SH-SY5Y (cell line): ENCODE measurements around the gene RHBDF1.

Source experiments
- GATA2 ChIP-seq: IDR thresholded peaks from 2 replicates; pipeline ENCODE4 v1.6.1; 2011; ENCODE audit warnings: mild to moderate bottlenecking, low read depth, low read length
- GATA3 ChIP-seq: IDR thresholded peaks from 2 replicates; pipeline ENCODE4 v1.6.1; 2011; ENCODE audit warnings: low read depth, mild to moderate bottlenecking, low read length, moderate library complexity

RHBDF1 gene

DNA sequence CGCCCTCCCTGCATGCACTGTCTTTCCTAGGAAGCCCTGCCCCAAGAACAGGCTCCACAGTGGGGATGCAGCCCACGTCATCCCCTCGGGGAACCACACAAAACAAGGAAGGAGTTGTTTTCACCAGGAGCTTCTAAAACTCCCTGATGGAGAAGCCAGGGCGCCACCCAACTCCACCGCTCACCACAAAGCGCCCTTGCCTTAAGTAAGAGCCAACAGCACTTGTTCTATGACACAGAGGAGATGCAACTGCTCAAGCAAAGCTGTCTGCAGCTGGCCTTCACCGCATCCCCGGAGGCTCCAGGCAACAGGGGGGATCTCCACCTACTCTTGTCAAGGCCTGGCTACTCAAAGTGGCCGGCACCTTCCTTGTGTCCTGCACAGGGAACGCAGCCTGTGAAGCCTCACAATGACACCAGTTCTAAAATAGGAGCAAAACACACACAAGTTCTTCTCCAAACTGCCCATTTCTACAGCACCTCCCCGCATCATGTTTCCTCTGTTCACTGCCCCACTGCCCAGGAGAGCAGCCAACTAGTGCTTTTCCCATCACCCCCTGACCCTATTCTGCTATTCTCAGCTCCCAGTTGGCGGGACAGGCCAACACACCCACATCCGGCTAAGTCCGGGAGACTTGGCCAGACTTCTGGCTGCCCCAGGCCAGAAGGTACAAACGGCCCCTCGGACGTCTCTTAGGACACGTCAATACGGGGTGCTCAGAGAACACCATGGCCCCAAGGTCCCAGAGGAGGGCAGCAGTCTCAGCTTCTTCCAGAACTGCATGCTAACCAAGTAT, 29.8 kb upstream of the RHBDF1 start:
- no peak for TF ChIP-seq GATA3
- no peak for TF ChIP-seq GATA2

DNA sequence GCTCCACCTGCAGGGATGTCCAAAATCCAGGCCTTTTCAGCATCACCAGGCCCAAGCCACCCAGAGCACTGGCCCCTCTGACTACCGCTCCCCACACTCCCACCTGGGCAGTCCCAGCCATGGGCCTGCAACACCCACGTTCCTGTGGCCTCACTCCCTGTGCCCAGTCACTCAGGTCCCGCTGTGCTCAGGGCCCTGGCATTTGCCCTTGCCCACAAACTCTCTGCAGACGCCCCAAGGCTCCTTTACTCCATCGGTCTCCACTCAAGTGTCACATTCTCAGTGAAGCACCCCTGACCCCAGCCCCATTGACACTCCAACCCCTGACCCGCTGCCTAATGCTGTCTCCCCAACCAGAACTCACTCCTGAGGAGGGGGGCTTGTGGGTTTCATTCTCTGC, 29.2 kb upstream of the RHBDF1 start:
- no peak for TF ChIP-seq GATA3

DNA sequence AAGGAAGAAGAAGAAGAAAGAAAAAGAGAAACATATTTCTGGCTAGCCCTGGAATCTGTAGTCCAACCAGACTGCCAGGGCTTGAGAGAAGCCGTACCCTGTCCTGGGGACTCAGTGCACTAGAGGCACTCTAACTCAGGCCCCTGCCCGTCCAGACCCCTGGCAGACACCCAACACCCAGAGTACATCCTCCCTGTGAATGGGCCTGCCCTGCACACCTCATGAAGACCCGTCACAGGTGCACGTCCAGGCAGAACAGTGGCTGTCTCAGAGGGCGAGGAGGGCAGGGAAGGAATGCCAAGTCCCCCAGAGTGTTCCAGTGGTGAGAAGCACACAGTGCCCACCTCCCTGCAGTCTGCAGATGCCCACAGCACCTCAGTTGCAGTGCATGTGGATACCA, 28.6 kb upstream of the RHBDF1 start:
- TF ChIP-seq GATA3, result no peak
- TF ChIP-seq GATA2, result no peak

DNA sequence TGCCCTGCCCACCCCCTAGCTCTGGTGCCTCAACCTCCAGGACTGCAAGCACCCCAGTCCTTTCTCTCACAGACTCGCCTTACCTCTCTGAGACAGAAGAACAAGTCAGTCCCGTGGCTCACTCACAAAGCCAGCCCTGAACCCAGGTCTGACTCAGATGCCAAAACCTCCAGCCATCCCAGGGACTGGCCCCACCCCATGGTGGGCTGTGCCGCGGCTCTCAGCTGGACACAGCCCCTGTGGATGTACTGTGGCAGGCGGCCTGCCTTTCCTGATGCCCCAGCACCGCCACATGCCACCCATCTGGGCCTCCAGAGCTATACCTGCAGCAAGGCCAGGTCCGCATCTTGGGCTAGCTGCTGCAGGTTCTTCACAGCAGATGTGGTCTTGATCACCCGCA, 25.4 kb upstream of the RHBDF1 start:
- TF ChIP-seq GATA2, result no peak
- no peak for TF ChIP-seq GATA3

DNA sequence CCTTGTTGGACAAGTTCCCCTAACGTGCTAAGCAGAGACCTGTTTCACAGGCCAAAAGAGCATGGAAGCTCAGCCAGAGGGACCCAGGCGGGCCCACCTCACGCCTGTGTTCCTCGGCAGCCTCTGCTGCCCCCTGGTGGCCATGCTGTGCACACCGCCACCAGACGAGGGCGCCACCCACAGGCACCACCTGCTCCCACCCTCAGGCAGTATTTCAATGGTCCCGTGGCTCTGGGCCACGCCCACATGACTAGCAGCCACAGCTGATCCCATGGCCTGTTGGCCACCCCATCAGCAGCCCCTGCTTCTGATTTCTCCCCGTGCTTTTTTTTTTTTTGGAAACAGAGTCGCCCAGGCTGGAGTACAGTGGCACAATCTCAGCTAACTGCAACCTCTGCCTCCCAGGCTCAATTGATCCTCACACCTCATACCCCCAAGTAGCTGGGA, 24.5 kb upstream of the RHBDF1 start:
- TF ChIP-seq GATA2 (no peak), GATA3 (no peak)

DNA sequence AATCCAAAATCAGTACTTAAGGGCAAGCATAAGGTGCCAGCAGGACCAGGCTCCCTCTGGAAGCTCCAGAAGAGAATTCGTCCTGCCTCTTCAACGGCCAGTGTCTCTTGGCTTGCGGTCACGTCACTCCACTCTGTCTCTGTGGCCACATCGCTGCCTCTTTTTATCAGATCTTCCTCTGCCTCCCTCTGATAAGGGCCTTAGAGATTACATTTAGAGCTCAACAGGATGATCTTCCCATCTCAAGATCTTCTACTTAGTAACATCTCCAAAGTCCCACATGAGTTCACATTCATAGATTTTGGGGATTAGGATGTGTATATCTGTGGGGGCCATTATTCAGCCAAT, 22.5 kb upstream of the RHBDF1 start:
- TF ChIP-seq GATA2 (no peak), GATA3 (no peak)

DNA sequence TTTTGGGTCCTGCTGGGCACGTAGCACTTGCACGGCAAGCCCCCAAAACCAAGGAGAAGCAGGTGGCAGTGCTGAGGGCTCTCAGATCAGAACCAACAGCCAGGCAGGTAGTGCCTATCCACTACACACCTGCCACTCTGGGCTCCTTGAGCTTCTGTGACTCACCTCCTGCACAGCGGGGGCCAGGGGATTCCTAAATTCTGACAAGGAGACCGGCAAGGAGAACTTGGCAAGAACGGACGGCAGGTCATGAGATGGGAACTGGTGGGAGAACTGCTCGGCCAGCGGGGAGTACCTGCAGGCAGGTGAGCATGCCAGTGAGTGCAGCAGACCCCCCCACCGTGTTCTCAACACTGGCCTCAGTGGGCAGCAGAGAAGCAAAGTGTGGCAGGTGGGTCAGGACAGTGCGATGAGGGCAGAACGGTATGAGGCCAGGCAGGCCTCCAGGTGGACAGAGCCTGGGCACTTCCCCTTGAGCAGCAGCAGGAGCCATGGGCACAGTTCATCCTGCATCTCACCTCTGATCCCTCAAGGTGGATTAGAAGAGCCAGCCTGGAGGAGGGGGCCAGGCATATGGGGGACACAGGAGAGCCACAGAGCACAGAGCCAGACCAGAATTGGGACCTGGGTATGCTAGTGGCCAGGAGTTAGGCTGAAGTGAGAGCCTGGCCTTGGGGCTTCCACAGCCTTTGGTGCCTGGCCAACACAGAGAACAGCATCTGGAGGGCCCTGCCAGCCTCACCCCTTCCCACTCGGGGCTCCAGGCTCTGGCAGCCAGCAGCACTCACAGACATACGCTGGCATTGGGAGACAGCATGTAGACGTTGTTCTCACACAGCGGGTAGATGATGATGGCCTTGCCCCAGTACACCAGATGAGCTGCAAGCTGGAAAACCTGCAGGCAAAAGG, 20.3 kb upstream of the RHBDF1 start:
- TF ChIP-seq GATA2, result no peak
- TF ChIP-seq GATA3, result no peak

DNA sequence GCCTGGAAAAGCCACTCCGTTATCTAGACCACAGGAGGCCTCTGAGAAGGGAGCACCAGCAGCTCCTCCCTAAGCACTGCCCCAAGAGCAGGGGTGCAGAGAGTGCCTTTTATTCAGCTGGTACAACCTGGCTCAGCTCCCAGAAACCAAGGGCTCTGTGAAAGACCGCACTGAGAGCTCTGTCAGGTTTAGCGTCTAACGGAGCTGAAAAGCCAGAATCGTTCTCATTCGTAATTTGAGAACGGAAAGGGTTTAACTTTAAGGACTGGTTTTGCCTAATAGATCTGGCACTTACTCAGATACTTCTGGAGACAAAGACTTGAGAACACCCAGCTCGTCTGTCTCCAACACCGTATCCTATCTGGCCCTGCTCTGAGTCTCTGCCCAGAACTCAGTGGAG, 19.1 kb upstream of the RHBDF1 start:
- no peak for TF ChIP-seq GATA2
- no peak for TF ChIP-seq GATA3

DNA sequence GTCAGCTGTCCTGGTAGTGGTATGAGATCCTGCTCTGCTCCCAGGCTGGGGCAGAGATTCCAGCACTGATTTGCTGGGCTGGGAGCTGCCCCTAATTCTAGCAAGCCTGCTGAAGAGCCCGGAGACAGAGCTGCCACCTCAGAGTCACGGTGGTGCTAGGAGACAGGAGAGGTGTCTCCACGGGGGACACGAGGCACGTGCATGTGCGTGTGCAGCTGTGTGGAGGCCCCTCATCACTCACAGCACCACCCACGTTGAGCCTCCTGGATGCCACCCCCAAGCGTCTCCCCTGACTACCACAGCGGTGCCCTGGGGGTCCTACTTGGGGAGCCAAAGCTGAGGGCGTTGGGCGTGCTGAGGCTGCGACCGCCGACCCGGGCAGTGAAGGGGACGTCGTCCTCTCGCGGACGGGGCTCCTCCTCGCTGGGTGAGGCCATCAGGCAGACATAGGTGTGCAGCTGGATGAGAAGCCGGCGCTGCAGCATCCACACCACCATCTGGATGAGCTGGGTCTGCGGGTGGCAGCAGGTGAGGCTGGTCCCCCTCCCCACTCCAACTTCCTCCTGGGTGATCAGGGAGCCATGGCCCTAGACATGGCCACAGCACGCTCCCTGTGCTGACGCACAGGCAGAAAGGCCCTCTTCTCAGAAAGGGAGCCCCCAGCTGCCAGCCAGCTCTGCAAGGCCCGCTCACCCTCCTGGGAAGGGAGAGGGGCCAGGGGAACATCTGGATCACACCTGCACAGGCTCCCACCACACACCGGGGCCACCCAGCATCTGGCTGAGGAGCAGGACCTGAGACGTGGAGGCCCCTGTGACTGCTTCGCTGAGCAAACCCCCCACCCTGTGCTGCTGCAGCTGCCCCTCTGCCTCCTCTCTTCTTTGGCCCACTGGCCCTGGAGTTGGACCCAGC, 17.2 kb upstream of the RHBDF1 start:
- TF ChIP-seq GATA3 (no peak), GATA2 (no peak)

DNA sequence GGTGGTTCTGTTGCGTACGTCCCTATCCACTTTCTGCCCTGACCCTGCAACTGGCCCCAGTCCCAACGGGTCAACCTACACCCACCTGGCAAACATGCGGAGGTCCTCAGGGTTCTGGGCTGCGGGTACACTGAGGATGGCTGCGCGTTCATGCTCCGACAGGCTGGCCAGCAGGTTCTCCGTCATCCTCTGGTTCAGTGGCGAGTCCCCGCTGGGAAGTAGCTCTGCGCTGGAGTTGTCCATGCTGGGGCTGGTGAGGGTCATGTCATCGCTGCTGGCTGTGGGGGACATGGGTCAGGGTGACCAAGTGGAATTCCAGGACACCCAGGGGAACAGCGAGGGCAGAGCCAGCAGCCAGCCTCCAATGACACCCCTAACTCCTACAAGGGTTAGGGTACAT, 16.2 kb upstream of the RHBDF1 start:
- TF ChIP-seq GATA2, result no peak
- no peak for TF ChIP-seq GATA3

DNA sequence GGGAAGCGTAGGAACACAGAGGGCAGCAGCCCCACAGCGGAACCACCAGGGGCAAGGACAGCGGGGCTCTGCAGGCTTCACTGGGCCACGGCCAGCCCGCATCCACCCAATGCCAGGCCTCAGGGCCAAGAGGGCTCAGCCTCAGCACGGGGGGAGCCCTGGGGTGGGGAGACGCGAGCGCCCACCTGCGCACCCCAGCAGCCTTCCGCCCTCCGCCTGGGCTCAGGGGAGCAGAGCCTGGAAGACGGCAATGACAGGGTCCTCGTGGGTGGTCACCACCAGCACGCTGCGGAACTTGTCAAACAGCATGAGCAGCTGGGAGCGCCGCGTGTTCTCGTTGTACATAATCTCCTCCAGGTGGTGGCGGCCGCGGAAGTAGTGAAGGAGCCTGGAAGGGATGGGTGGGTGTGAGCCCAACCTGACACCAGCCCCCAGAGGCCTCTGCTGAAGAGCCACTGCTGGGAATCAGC, 14.1 kb upstream of the RHBDF1 start:
- no peak for TF ChIP-seq GATA3

DNA sequence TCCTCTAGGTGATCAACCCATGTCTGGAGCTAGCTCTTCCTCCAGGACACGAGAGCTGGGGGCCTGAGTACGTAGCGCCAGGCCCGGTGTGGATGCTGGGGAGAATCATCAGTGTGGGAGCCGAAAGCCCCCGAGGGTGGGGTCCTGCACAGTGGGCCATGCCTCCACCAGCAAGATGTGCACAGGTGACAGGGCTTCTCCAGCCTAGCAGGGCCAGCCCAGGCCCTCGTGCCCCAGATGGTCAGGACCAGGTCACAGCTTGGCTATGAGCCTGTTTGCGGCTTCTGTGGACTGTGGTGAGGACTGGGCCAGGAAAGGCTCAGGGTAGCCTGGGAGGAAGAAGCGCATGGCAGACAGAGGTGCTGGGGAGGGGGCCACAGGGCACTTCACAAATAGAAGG, 13.4 kb upstream of the RHBDF1 start:
- TF ChIP-seq GATA2 (no peak), GATA3 (no peak)

DNA sequence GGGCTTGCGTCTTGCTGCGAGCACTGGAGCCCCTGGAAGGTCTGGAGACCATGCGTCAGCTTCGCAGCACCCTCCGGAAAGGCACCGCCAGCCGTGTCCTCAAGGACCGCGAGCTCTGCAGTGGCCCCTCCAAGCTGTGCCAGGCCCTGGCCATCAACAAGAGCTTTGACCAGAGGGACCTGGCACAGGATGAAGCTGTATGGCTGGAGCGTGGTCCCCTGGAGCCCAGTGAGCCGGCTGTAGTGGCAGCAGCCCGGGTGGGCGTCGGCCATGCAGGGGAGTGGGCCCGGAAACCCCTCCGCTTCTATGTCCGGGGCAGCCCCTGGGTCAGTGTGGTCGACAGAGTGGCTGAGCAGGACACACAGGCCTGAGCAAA, 13.0 kb upstream of the RHBDF1 start:
- TF ChIP-seq GATA3, result no peak
- TF ChIP-seq GATA2, result no peak

DNA sequence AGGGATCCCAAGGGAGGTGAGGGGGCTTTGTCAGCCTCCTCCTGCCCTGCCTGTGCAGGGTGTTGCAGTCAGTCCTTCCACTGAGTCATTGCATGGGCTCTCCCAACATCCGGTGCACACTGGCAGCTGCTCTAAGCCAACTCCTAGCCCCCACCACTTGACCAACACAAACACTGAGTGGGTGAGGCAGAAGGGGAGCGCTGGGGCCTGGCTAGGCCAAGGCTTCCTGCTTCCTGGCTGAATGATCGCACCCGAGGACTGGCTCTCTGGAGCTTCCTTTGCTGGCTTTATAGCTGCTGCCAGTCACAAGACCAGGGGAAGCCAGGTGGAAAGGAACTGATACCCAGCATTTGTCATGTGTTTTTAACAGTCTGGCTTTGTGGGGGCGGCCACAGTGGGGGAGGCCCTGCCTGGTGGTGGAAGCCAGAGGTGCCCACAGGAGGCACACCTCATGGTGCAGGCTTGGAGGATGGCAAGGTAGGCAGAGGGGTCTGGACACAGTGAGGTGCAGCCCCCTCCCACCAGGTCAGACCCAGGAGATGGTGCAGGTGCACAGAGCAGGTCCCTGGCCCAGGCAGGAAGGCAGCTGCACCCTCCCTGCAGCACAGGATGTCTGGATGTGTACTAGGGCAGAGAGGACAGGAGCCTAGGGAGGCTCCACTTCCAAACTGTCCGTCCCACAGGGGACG, 12.4 kb upstream of the RHBDF1 start:
- TF ChIP-seq GATA2, result no peak
- TF ChIP-seq GATA3, result no peak
